GM23248 (cell line): ENCODE data around the gene ZNF155. TPM values are rescaled to one million over a fixed set of nuclear protein-coding genes. Genes with fewer than 3 reads are reported as not detected.
"Not testable (repeated sequence)": the region's sequence is repeated elsewhere in the genome, so short reads cannot be mapped to it uniquely, and the experiment has no call there.

Experiments used
- DNase-seq: peaks from one replicate; pipeline ENCODE4 v3.0.0-alpha.2; 2015
- H2AFZ ChIP-seq: fragments of 200-600 bp; sonication (generic); 2 replicates; pipeline ENCODE4 v1.6.1; 2016; ENCODE audit warnings: antibody characterized with exemption
- H3F3A ChIP-seq: fragments of 200-600 bp; sonication (generic); 2 replicates; pipeline ENCODE4 v1.6.1; 2016; ENCODE audit warnings: mild to moderate bottlenecking, antibody characterized with exemption, mixed run types; ENCODE audit not compliant: insufficient read depth
- H3K27ac ChIP-seq: fragments of 200-600 bp; sonication (generic); 2 replicates; pipeline ENCODE4 v1.5.1; 2016; ENCODE audit warnings: mild to moderate bottlenecking
- H3K27me3 ChIP-seq: fragments of 200-600 bp; sonication (generic); replicated peaks from 2 replicates; pipeline ENCODE4 v1.6.1; 2016; ENCODE audit warnings: mild to moderate bottlenecking; ENCODE audit not compliant: insufficient read depth
- H3K36me3 ChIP-seq: fragments of 200-600 bp; sonication (generic); 2 replicates; pipeline ENCODE4 v1.6.1; 2016; ENCODE audit warnings: low read depth, mild to moderate bottlenecking
- H3K4me1 ChIP-seq: fragments of 200-600 bp; sonication (generic); 2 replicates; pipeline ENCODE4 v1.6.1; 2016; ENCODE audit warnings: mild to moderate bottlenecking; ENCODE audit not compliant: insufficient read depth
- H3K4me2 ChIP-seq: fragments of 200-600 bp; sonication (generic); one replicate; pipeline ENCODE4 v1.6.1; 2016; ENCODE audit warnings: mild to moderate bottlenecking; ENCODE audit not compliant: unreplicated experiment
- H3K4me3 ChIP-seq: fragments of 200-600 bp; sonication (generic); 2 replicates; pipeline ENCODE4 v1.5.1; 2016; ENCODE audit warnings: mild to moderate bottlenecking
- H3K79me2 ChIP-seq: fragments of 200-600 bp; sonication (generic); 2 replicates; pipeline ENCODE4 v1.6.1; 2016; ENCODE audit warnings: mild to moderate bottlenecking; ENCODE audit not compliant: insufficient read depth
- H3K9ac ChIP-seq: fragments of 200-600 bp; sonication (generic); 2 replicates; pipeline ENCODE4 v1.6.1; 2016; ENCODE audit warnings: mild to moderate bottlenecking
- H3K9me2 ChIP-seq: fragments of 200-600 bp; sonication (generic); 2 replicates; pipeline ENCODE4 v1.6.1; 2016; ENCODE audit warnings: mixed run types, mild to moderate bottlenecking, moderate library complexity; ENCODE audit not compliant: insufficient read depth
- H3K9me3 ChIP-seq: fragments of 200-600 bp; sonication (generic); one replicate; pipeline ENCODE4 v1.6.1; 2017; ENCODE audit warnings: low read depth
- H4K20me1 ChIP-seq: fragments of 200-600 bp; sonication (generic); 2 replicates; pipeline ENCODE4 v1.6.0; 2016; ENCODE audit not compliant: insufficient read depth
- EZH2 ChIP-seq: fragments of 200-600 bp; sonication (generic); IDR thresholded peaks from 2 replicates; pipeline ENCODE4 v1.6.1; 2018; ENCODE audit warnings: antibody characterized with exemption, mild to moderate bottlenecking; ENCODE audit not compliant: insufficient read depth, poor library complexity, severe bottlenecking
- EZH2phosphoT487 ChIP-seq: fragments of 200-600 bp; sonication (generic); IDR thresholded peaks from 2 replicates; pipeline ENCODE4 v1.6.1; 2018; ENCODE audit warnings: antibody characterized with exemption, moderate library complexity, mild to moderate bottlenecking, low read depth; ENCODE audit not compliant: insufficient read depth
- WGBS, 2 experiments: methylation state at CpG; one replicate each; pipeline ENCODE4 v1.1.6; 2015 to 2017; ENCODE audit warnings: low lambda C conversion rate in 2 of 2, low coverage in 1 of 2; ENCODE audit errors: missing lambda C conversion rate in 2 of 2; 5-methylcytosine and 5-hydroxymethylcytosine counted together
- in situ Hi-C: fragments of 300-500 bp; cut with MboI; formaldehyde crosslinking; loops from 2 replicates; pipeline ENCODE4 v1.15.0; 2020
- polyA plus RNA-seq: library from polyadenylated mRNA; unstranded; fragments of >200 nt; fragmentation: Nextera tagmentation; extraction: Ambion mirVana; gene quantifications from 2 replicates; pipeline ENCODE4 v1.2.1, GENCODE V29; 2016
- total RNA-seq: library from RNA; depleted of rRNA; stranded (reverse); fragments of >200 nt; shearing (Covaris generic); gene quantifications from 2 replicates; pipeline ENCODE4 v1.2.3, GENCODE V29; 2014

Gene ZNF155
- total and polyA plus RNA-seq, 2 experiments from 2014 or later = 5.2 to 13.7 TPM

GRCh38 chr19:43940719-43941118 is 43.3 kb upstream of the ZNF155 start:
- no peak for TF ChIP-seq EZH2
- no peak for TF ChIP-seq EZH2phosphoT487
- H3K27ac ChIP-seq = no peak overlapping the region

GRCh38 chr19:43941209-43941608 is 42.8 kb upstream of the ZNF155 start:
- no peak for DNase-seq
- 6 to 11% methylated on average over 5 of the region's 5 CpGs for WGBS, 2 experiments
- in situ Hi-C loops = no loop called here

More at GRCh38 chr19:43940719-43941118, 43.3 kb upstream of the ZNF155 start:
- no peak overlapping the region for H2AFZ ChIP-seq
- no peaks in the 10 kb centered on the region for H3K9me3 ChIP-seq
- in situ Hi-C loops = no loop called here
- H4K20me1 ChIP-seq = no peaks in the 10 kb centered on the region
- no peaks in the 10 kb centered on the region for H3K4me1 ChIP-seq
- 39 to 44% methylated on average over 4 of the region's 4 CpGs for WGBS, 2 experiments
- H3K4me2 ChIP-seq = no peak overlapping the region
- H3K79me2 ChIP-seq = no peaks in the 10 kb centered on the region
- H3F3A ChIP-seq = no peaks in the 10 kb centered on the region
- H3K27me3 ChIP-seq = no peaks in the 10 kb centered on the region
- DNase-seq = no peak
- no peaks in the 10 kb centered on the region for H3K36me3 ChIP-seq
- H3K9me2 ChIP-seq = no peaks in the 10 kb centered on the region; the same call in 1 of the 2 replicates
- H3K9ac ChIP-seq = no peak overlapping the region
- H3K4me3 ChIP-seq = no peak overlapping the region

GRCh38 chr19:43947412-43947811 is 36.6 kb upstream of the ZNF155 start:
- H3K27ac ChIP-seq, in situ Hi-C loops, H3K79me2 ChIP-seq, H3K9me3 ChIP-seq, H3K4me1 ChIP-seq, H3K27me3 ChIP-seq, H3K4me2 ChIP-seq, H3K36me3 ChIP-seq, H2AFZ ChIP-seq, DNase-seq, H4K20me1 ChIP-seq, H3K4me3 ChIP-seq, H3K9me2 ChIP-seq, H3K9ac ChIP-seq, H3F3A ChIP-seq: not testable (repeated sequence)
- 0% methylated on average over 1 of the region's 1 CpG for WGBS, 2 experiments

More at GRCh38 chr19:43941209-43941608, 42.8 kb upstream of the ZNF155 start:
- Histone ChIP-seq H3K4me3 (no peak overlapping the region), H3K9ac (no peak overlapping the region), H4K20me1 (no peaks in the 10 kb centered on the region), H3K4me2 (no peak overlapping the region), H2AFZ (no peak overlapping the region), H3K27me3 (no peaks in the 10 kb centered on the region), H3F3A (no peaks in the 10 kb centered on the region), H3K79me2 (no peaks in the 10 kb centered on the region), H3K9me3 (no peaks in the 10 kb centered on the region), H3K36me3 (no peaks in the 10 kb centered on the region), H3K4me1 (no peaks in the 10 kb centered on the region), H3K9me2 (no peaks in the 10 kb centered on the region; the same call in 1 of the 2 replicates), H3K27ac (no peak overlapping the region)
- no peak for TF ChIP-seq EZH2phosphoT487

GRCh38 chr19:43949803-43950202 is 34.2 kb upstream of the ZNF155 start:
- H3K9me2 ChIP-seq, in situ Hi-C loops, H3K9ac ChIP-seq, H4K20me1 ChIP-seq, H2AFZ ChIP-seq, H3K79me2 ChIP-seq, H3K4me1 ChIP-seq, H3K27ac ChIP-seq, H3K27me3 ChIP-seq, H3K4me3 ChIP-seq, H3K36me3 ChIP-seq, DNase-seq, H3K4me2 ChIP-seq, H3F3A ChIP-seq, H3K9me3 ChIP-seq: not testable (repeated sequence)
- WGBS, 2 experiments = 30 to 41% methylated on average over 2 of the region's 2 CpGs

GRCh38 chr19:43950834-43951645 is 32.9 kb upstream of the ZNF155 start, which contains the start of gene ZNF221:
ZNF221 (plus strand) TSS chr19:43951228; CDS start chr19:43962727, 11,499 bp downstream.
- Histone ChIP-seq H3K9ac (peak within 1 kb of the TSS; percentile 92), H3K4me1 (no peaks in the 10 kb centered on the region), H2AFZ (peak within 1 kb of the TSS; percentile 100), H3K9me3 (no peaks in the 10 kb centered on the region), H4K20me1 (no peaks in the 10 kb centered on the region), H3K27ac (peak within 1 kb of the TSS; percentile 55), H3K27me3 (no peaks in the 10 kb centered on the region), H3K9me2 (no peaks in the 10 kb centered on the region), H3K4me2 (peak within 1 kb of the TSS; percentile 87), H3K79me2 (peaks cover 10% of the 10 kb centered on the region), H3K36me3 (no peaks in the 10 kb centered on the region), H3K4me3 (peak within 1 kb of the TSS; percentile 97), H3F3A (peaks cover 3% of the 10 kb centered on the region; the same call in 1 of the 2 replicates)
- TF ChIP-seq EZH2 (no peak), EZH2phosphoT487 (no peak)
- in situ Hi-C loops = no loop called here
- 1% methylated on average over 40 of the region's 40 CpGs for WGBS, 2 experiments
- DNase-seq = peak; percentile 99
